ENCODE results near the gene PRM3.
A peak's percentile ranks its signal among the peaks of the same experiment; 100 is the strongest.

PRM3 gene, protein sequence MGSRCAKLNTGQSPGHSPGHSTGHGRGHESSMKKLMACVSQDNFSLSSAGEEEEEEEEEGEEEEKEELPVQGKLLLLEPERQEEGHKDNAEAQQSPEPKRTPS

DNA sequence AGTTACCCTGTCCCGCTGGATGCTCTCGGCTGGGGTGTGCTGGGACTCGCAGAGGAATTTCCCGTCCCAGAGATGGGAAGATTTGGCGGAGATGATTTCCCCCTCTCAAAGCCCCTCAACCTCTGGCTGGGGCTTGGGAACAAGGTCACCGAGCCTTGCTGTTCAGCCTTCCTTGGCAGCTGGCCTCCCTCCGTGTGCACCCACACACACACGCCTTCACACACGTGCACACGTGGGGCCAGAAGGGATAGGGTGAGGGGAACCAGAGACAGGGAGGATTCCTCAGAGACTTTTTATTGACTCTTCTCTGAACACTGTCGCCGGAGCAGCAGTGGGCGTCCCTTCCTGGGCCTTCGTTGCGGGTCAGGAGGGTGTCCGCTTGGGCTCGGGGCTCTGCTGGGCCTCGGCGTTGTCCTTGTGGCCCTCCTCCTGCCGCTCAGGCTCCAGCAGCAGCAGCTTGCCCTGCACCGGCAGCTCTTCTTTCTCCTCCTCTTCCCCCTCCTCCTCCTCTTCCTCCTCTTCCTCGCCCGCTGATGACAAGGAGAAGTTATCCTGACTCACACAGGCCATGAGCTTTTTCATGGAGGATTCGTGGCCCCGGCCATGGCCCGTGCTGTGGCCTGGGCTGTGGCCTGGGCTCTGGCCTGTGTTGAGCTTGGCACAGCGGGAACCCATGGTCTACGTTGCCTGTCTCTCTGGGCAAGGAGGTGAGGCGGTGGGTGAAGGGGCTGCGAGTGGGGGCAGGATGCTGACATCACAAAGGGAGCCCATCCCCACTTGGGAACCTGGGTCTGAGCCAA is at the start of gene PRM3:
Gene PRM3, minus strand, starts transcription at position 709 of the 800 bp plus-strand sequence. Its CDS starts 34 bp downstream, at position 675.
- DNase-seq = no peak

DNA sequence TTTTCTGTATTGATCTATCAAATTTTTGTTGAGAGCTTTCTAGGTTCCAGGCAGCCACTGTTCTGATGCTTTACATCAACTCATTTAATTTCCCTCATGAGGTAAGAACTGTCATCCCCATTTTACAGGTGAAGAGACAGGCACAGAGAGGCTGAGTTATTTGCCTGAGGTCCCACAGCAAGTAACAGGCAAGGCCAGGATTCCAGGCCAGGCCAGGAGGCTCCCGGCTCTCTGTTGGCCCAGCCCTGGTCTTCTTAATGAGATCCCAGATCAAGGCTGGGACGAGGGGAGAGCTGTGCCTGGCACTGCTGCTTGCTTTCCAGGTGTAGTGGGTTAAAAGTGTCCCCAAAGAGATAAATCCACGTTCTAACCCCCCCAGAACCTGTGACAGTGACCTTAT is 49.4 kb upstream of the PRM3 start:
- DNase-seq = no peak

DNA sequence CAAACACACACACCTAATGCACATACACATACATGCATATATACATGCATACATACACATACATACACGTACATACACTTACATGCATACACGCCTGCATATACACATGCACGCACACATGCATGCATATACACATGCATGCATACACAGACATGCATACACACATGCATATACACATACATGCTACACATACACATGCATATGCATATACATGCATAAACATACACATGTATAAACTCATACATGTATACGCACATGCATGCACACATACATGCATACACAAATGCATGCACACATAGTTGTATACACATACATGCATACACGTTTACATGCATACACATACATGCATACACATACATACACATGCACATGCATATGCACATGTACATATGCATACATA is 48.2 kb upstream of the PRM3 start:
- DNase-seq = no peak

DNA sequence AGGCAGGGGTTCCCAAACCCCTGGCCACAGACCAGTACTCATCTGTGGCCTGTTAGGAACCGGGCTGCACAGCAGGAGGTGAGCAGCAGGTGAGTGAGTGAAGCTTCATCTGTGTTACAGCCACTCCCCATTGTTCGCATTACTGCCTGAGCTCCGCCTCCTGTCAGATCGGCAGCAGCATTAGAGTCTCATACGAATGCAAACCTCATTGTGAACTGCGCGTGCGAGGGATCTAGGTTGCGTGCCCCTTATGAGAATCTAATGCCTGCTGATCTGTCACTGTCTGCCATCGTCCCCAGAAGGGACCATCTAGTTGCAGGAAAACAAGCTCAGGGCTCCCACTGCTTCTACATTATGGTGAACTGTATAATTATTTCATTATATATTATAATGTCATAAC is 46.7 kb upstream of the PRM3 start:
- peak; percentile 33 for DNase-seq

DNA sequence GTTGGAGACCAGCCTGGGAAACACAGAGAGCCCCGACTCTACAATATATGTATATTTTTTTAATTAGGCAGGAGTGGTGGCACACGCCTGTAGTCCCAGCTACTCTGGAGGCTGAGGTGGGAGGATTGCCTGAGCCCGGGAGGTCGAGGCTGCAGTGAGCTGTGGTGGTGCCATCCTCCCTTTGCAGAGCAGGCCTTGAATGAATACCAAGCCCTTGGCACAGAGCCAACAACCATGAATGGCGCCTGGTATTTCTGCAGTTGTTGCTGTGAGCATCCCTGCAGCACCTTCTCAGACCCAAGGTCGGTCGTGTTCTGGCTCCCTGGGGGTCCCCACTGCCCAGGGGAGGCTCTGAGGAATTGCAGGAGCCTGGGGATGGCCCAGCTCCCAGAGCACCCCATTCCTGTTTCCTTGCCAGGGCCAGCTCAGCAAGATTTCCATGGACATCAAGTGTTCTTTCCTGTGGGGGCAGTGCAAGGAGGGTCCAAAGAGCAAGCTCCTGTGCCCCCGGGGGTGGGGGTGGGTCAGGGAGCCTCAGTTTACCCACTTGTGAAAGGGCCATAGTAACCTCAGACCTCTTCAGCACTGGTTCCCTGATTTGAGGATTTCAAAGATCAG is 46.2 kb upstream of the PRM3 start:
- no peak for DNase-seq

DNA sequence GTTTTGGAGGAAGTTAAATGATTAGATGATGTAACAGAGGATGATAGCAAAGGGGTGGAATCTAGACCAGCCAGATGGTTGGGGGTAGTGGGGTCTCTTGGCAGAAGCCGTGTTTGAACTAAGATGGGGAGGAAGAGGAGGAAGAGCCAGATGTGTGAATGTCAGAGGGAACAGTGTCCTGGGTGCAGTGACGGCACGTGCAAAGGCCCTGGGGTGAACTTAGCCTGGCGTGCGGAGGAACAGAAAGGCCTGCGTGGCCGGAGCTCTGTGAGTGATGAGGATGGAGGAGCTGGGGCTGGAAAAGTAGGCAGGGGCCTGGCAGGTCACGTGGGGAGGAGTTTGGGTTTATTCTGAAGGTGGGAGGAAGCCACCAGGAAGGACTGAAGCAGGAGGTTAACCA is 45.4 kb upstream of the PRM3 start:
- DNase-seq = no peak

DNA sequence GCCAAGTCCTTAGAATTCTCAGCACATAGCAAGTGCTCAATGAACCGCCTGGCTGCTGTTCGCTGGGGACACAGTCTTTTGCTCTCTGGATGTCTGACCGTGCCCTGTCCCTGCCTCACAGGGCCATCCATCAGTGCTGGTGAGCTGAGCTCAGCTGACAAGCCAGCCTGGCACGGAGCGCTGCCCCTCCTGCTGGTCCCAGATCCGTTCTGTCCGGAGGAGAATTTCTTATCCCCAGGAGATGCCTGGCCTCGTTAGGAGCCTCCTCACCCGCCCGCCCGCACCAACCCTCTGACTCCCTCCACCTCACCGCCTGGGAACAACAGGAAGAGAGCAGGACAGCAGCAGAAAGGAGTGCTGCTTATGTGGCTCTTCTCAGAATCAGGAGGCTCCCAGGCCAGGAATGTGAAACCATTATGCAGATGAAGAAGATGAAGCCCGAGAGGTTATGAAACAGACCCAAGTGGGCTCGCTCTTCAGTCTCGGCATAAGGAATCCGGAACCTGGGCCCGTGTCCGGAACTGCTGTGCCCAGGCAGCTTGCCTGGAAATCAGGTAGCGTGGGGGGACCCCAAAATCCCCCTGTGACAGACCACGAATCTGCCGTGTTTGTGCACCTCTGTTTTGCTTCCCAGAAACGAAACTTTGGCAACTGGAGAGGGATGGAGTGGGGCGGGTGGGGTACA is 43.0 kb upstream of the PRM3 start:
- DNase-seq = no peak

DNA sequence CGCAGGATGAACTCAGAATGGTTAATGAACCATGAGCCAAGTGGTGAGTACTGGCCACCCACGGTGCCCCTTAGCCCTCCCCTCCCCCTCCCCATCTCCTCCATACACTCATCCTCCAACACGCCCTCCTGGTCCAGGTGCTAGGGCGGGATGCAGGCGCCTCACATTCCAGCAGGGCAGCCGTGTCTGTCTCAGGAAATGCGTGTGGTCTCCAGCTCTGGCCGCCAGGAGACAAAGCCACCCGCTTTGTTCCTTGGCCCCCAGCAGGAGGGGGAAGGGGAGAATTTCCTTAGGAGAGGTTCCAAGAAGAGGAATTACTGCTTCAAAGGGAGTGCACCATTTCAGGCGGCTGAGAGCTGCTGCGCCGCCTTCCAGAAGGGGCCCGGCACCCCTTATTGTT is 42.1 kb upstream of the PRM3 start:
- DNase-seq = no peak

DNA sequence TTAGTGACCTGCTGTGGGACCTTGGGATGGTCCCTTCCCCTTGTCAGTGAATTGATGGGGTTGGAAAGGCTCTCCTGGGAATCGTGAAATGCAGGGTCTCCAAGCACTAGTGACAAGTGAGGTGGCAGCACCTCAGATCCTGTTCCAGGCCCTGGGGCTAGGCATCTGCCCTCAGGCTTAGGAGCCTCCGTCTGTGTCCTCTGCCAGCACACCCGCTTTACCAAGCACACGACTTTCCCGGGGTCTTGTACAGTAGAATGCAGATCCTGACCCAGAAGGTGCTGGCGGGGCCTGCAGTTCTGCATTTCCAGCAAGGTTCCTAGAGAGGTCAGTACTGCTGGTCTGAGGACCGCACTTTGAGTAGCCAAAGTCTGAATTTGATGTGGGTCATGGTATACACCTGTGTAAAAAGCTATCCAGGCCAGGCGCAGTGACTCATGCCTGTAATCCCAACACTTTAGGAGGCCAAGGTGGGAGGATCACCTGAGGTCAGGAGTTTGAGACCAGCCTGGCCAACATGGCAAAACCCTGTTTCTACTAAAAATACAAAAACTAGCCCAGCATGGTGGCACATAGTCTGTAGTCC is 41.0 kb upstream of the PRM3 start:
- DNase-seq = no peak

DNA sequence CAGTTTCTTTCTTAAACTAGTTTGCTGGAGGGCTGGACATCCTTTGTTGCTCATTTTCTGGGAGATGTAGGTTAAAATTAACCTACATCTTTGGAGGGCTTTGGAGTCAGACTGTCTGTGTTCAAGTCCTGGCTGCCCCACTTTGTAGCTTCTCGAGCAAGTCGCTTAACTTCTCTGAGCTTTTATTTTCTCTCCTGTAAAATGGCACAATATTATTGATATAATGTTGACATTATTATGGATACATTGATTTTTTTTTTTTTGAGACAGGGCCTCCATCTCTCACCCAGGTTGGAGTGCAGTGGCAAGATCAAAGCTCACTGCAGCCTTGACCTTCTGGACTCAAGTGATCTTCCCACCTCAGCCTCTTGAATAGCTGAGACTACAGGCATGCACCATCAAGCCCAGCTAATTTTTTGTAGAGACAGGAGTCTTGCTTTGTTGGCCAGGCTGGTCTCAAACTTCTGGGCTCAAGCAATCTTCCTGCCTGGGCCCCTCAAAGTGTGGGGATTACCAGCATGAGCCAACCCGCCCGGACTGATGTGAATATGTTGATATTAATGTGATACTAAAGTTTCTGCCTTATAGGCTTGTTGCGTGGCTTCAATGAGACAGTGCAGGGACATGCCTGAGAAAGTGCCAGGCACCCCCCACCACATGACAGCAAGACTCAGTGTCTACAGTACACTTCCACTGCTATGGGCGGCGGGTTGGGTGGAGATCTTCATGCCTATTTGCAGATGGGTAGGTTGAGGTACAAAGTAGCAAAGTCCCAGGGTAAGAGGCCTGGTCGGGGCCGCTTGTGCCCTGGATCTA is 40.3 kb upstream of the PRM3 start:
- DNase-seq = no peak

DNA sequence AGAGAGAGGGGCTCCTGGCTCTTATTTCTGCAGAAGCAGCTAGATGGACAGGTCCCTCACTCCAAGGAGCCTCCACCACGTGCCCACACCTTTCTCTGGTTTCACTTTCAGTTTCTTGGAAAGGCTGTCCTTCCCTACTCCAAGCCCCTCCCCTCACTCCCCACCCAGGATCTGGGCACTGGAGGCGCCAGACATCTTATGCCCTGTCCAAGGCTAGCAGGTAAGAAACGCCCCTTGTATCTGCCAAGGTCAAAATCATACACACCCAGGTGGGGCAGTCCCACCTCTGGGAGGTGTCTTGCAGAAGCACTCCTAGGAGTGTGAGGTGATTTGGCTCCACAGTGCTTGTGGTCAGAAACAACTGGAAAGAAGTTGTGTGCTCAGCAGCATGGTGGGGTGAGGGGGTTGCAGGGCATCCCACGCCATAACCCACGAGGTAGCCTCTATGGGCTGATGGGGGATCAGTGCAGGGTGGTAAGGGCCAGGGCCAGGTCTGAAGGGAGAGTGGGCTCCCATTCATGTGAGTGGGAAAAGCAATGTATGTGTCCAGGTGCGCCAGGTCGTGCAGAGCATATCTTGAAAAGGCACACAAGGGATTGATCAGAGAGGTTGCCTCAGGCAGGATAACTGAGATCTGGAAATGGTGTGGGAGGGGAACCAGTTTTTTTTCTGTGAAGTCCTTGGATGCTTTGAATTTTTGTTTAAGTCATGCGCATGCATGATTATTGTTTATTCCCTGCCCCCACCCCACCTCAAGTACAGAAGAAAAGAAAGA is 39.5 kb upstream of the PRM3 start:
- DNase-seq = peak; percentile 32

DNA sequence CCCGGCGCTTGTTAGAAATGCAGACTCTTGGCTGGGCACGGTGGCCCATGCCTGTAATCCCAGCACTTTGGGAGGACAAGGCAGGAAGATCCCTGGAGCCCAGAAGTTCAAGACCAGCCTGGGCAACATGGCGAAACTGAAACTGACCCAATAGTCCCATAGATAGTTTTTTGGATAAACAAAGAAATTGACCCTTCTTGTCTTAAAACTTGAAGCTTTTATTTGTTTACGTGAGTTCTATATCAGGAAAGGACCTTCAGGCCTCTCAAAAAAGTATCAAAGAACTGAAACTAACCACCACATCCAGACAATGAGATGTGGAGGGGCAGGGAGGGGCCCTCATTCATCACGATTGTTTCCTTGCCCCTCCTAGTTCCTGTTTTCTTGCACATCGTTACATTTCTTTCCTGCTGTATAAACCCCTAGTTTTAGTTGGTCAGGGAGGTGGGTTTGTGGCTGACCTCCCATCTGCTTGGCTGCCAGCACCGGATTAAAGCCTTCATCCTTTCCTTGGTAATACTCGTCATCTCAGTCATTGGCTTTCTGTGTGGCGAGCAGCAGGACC is 37.6 kb upstream of the PRM3 start:
- DNase-seq = no peak

DNA sequence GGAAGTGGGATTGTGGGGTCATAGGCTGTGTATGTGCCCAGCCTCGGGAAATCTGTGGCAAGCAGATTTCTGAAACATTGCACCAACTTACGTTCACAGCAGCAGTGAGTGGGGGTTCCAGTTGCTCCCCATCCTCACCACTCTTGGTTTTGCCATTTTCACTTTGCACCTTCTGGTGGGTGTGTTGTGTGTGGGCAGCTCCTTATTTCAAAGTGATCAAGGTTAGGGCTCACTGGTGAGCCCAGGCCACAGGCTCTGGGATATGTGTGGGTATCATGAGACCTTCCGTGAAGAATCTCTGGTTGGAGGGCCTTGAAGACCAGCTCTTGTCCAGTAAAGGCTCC is 37.2 kb upstream of the PRM3 start:
- no peak for DNase-seq

DNA sequence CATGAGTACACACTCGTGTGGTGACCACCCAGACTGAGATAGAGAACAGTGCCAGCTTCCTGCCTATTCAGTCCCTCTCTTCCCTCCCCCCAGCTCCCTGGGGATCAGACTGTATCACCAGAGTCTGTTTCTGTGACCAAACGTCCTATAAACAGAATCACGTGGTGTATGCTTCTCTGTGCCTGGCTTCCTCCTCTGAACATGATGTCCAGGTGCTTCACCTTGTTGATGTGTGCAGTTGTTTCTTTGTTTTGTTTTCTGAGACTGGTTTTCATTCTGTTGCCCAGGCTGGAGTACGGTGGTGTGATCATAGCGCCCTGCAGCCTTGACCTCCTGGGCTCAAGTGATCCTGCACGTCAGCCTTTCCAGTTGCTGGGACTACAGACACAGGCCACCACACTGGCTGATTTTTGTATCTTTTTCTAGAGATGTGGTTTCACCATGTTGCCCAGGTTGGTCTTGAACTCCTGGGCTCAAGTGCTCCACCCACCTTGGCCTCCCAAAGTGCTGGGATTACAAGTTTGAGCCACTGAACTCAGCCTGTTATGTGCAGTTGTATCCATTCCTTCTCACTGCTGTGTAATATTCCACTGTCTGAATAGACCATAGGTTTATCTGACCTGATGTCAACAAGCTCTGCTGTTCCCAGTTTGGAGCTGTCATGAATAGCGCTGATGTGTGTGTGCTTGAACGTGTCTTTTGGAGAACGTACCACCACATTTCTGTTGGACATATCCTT is 36.6 kb upstream of the PRM3 start:
- no peak for DNase-seq

DNA sequence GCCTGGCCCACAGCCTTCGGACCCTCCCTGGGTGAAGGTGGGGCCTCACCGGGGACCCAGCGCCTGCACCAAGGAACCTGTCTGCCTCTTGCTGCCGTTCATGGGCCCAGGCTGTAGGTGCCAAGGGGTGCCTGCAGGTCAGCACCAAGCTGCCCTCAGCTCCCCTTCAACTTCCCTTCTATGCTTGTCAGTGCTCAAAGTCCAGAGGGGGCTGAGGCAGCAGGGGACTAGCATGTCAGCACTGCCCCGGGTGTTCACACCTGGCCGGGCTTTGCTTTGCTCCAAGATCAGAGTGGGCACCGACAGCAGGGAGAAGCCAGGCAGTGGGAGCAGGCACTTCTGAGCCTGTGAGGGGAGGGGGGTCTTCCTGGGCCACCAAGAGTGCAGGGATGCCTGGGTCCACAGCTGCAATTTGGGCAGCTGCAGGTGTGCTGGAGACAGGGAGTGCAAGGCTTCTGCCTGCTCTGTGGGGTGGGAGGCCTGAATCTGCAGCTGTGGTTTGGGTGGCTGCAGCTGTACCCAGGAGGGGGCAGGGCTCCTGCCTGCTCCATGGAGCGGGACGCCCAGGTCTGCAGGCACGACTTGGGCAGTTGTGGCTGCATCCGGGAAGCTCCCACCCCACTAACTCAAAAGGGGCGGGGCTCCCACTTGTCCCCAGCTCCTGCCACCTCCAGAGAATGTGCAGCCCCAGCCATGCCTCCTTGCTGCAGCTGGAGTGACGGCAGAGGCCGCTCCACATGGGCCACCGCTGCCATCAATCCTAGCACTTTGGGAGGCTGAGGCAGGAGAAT is 35.3 kb upstream of the PRM3 start:
- peak; percentile 10 for DNase-seq

DNA sequence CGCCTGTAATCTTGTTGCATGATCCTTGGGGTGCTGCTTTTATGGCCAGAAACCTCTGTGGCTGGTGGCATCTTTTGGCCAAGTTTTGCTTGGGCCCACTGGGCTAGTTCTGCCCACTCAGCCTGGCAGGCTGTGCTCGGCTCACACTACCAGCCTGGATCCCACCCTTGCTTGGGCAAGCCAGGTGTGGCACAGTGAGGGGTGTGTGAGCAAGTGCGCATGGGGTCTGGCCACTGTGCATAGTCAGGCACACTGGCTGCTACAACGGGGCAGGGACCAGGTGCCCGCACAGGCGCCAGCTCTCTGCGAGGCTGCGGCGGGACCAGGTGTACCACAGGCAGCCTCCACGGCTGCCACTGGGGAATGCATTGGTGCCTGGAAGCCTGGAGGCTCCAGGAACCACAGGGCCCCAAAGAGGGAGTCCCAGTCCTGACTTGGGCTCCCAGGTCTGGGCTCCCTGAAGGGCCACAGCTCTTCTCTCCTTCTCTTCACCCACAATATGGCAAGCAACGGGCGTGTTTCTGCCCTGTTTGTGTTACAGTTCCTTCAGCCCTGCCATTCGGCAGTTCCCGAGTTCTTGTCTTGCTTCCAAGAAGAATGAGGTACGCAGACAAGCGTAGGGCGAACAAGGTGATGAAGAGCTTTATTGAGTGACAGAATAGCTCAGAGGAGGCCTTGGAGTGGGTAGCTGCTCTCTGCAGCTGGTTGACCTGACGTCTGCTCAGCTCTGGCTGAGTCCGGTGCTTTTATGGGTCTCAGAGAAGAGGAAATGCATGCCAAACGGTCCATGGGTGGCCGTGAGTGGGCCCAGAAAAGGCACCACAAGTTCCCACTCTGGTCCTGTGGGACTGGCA is 34.4 kb upstream of the PRM3 start:
- no peak for DNase-seq

DNA sequence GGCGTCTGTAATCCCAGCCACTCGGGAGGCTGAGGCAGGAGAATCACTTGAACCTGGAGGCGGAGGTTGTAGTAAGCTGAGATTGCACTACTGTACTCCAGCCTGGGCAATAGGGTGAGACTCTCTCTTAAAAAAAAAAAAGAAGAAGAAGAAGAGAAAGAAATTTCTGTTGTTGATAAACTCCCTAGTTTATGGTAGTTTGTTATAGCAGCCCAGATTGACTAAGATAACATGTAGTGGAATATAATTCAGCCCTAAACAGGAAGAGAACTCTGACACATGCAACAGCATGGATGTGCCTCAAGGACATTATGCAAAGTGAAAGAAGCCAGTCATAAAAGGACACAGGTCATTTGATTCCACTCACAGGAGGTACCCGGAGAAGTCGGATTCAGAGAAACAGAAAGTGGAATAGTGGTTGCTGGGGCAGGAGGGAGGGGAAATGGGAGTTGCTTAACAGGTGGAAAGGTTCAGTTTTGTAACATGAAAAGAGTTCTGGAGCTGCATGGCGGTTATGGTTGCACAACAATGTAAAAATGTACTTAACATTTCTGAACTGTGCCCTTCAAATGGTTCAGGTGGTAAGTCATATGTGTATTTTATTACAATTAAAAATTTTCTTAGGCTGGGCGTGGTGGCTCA is 33.7 kb upstream of the PRM3 start:
- no peak for DNase-seq

DNA sequence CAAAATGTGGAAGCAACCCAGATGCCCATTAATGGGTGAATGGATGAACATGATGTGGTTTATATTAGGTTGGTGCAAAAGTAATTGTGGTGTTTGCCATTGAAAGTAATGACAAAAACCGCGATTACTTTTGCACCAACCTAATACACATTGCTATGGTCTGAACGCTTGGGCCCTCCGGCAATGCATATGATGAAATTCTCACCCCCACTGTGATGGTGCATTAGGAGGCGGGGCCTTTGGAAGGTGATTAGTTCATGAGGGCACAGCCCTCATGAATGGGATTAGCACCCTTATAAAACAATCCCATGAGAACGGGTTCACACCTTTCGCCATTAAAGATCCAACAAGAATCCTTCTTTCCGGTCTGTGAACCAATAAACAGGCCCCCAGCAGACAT is 33.0 kb upstream of the PRM3 start:
- no peak for DNase-seq

Measured in NCI-H774 (cell line).